MM.1S (cell line): ENCODE measurements around the gene RC3H2.

Experiments
- CTCF ChIP-seq: fragments of 300-600 bp; sonication (generic); IDR thresholded peaks from 2 replicates; pipeline ENCODE4 v1.5.1; 2016; ENCODE audit warnings: antibody characterized with exemption, low read length, mixed read lengths
- EZH2 ChIP-seq: fragments of 300-600 bp; sonication (generic); optimal IDR thresholded peaks from 2 replicates; pipeline ENCODE3; 2017; ENCODE audit warnings: low read depth, mild to moderate bottlenecking, antibody characterized with exemption, low read length, mixed read lengths
- EZH2phosphoT487 ChIP-seq: fragments of 300-600 bp; sonication (generic); IDR thresholded peaks from 2 replicates; pipeline ENCODE4 v1.6.1; 2018; ENCODE audit warnings: antibody characterized with exemption, low read length

GRCh38 chr9:122819326-122819725, 85.8 kb downstream of the RC3H2 start:
- TF ChIP-seq CTCF (no peak), EZH2phosphoT487 (no peak), EZH2 (no peak)
